Measurements from ENCODE around the gene SVOPL. TPM values are rescaled to one million over a fixed set of nuclear protein-coding genes. Genes with fewer than 3 reads are reported as not detected.

The SVOPL gene
- total RNA-seq, 4 donors from 2014 or later = 4.1 to 4.6 TPM; not detected in 2

GRCh38 chr7:138746073-138746472 is 44.9 kb upstream of the SVOPL start:
- in situ Hi-C loops (cut with MboI; ENCODE audit: low pct_ligation_motif_present in 1 of 4, low pct_unique_long_range_greater_than_20kb in 1 of 4, low sequenced_read_pairs in 3 of 4) (no loop called here), intact Hi-C loops (cut with DNase I; ENCODE audit: low total_unique reads) (no loop called here)
- H3K4me3 ChIP-seq = no peak overlapping the region
- 62 to 67% methylated on average over 4 of the region's 4 CpGs for WGBS, 2 donors (ENCODE audit: low coverage in 1 of 2)
- no peaks in the 10 kb centered on the region for H3K9me3 ChIP-seq
- H3K36me3 ChIP-seq = no peaks in the 10 kb centered on the region
- DNase-seq = no peak
- no peak for TF ChIP-seq POLR2A (IDR thresholded peaks at IDR 0.05)
- no peak for TF ChIP-seq POLR2AphosphoS5 (IDR thresholded peaks at IDR 0.05)
- no peak for TF ChIP-seq EP300 (IDR thresholded peaks at IDR 0.05; ENCODE audit: low read depth)
- TF ChIP-seq CTCF (IDR thresholded peaks at IDR 0.05) = no peak
- no peak overlapping the region for H3K27ac ChIP-seq
- no peaks in the 10 kb centered on the region for H3K4me1 ChIP-seq
- no peaks in the 10 kb centered on the region for H3K27me3 ChIP-seq

GRCh38 chr7:138745189-138745588 is 44.0 kb upstream of the SVOPL start:
- intact Hi-C loops (cut with DNase I; ENCODE audit: low total_unique reads) (no loop called here), in situ Hi-C loops (cut with MboI; ENCODE audit: low pct_ligation_motif_present in 1 of 4, low pct_unique_long_range_greater_than_20kb in 1 of 4, low sequenced_read_pairs in 3 of 4) (no loop called here)
- TF ChIP-seq EP300 (IDR thresholded peaks at IDR 0.05; ENCODE audit: low read depth) = no peak
- TF ChIP-seq CTCF (IDR thresholded peaks at IDR 0.05) = no peak
- TF ChIP-seq POLR2AphosphoS5 (IDR thresholded peaks at IDR 0.05) = no peak
- no peak for TF ChIP-seq POLR2A (IDR thresholded peaks at IDR 0.05)
- no peak overlapping the region for H3K4me3 ChIP-seq
- no peaks in the 10 kb centered on the region for H3K27me3 ChIP-seq
- no peaks in the 10 kb centered on the region for H3K9me3 ChIP-seq
- H3K36me3 ChIP-seq = no peaks in the 10 kb centered on the region
- H3K4me1 ChIP-seq = no peaks in the 10 kb centered on the region
- H3K27ac ChIP-seq = no peak overlapping the region
- no peak for DNase-seq
- WGBS, 2 donors (ENCODE audit: low coverage in 1 of 2) = 89% methylated on average over 7 of the region's 7 CpGs; no CpG with 5 or more reads in 1 of the 2 donors

GRCh38 chr7:138741453-138741735 is 40.2 kb upstream of the SVOPL start:
- no peaks in the 10 kb centered on the region for H3K4me1 ChIP-seq
- no peaks in the 10 kb centered on the region for H3K36me3 ChIP-seq
- 87 to 94% methylated on average over 4 to 5 of the region's 5 CpGs for WGBS, 2 donors (ENCODE audit: low coverage in 1 of 2)
- intact Hi-C loops (cut with DNase I; ENCODE audit: low total_unique reads) = no loop called here
- no peaks in the 10 kb centered on the region for H3K9me3 ChIP-seq
- no peak overlapping the region for H3K27ac ChIP-seq
- in situ Hi-C loops (cut with MboI; ENCODE audit: low pct_ligation_motif_present in 1 of 4, low pct_unique_long_range_greater_than_20kb in 1 of 4, low sequenced_read_pairs in 3 of 4) = no loop called here
- no peak overlapping the region for H3K4me3 ChIP-seq
- no peaks in the 10 kb centered on the region for H3K27me3 ChIP-seq
- no peak for DNase-seq
- no peak for TF ChIP-seq EP300 (IDR thresholded peaks at IDR 0.05; ENCODE audit: low read depth)

GRCh38 chr7:138739859-138740258 is 38.7 kb upstream of the SVOPL start:
- intact Hi-C loops (cut with DNase I; ENCODE audit: low total_unique reads) = no loop called here
- no peak overlapping the region for H3K4me3 ChIP-seq
- no peak overlapping the region for H3K27ac ChIP-seq
- DNase-seq = no peak
- H3K9me3 ChIP-seq = no peaks in the 10 kb centered on the region
- no peak for TF ChIP-seq EP300 (IDR thresholded peaks at IDR 0.05; ENCODE audit: low read depth)
- no peak for TF ChIP-seq CTCF (IDR thresholded peaks at IDR 0.05)
- no peak for TF ChIP-seq POLR2AphosphoS5 (IDR thresholded peaks at IDR 0.05)
- TF ChIP-seq POLR2A (IDR thresholded peaks at IDR 0.05) = no peak
- H3K27me3 ChIP-seq = no peaks in the 10 kb centered on the region
- in situ Hi-C loops (cut with MboI; ENCODE audit: low pct_ligation_motif_present in 1 of 4, low pct_unique_long_range_greater_than_20kb in 1 of 4, low sequenced_read_pairs in 3 of 4) = loop anchor here (10.0 kb wide), 1 partner anchor 575 kb away; no protein-coding TSS in a partner anchor
- H3K36me3 ChIP-seq = no peaks in the 10 kb centered on the region
- H3K4me1 ChIP-seq = no peaks in the 10 kb centered on the region
- WGBS, 2 donors (ENCODE audit: low coverage in 1 of 2) = 83% methylated on average over 1 of the region's 1 CpG; no CpG with 5 or more reads in 1 of the 2 donors

All from transverse colon (tissue), 4 donors.